Thoracic aorta (tissue), 2 donors: ENCODE data around the gene MTUS2. TPM values are rescaled to one million over a fixed set of nuclear protein-coding genes. Genes with fewer than 3 reads are reported as not detected.

Experiments
- ATAC-seq: fragments of 150-250 bp; one replicate; pipeline ENCODE4 v1.8.0; 2017; ENCODE audit warnings: low read depth; ENCODE audit not compliant: insufficient number of reproducible peaks, low FRiP score
- DNase-seq: peaks from one replicate; pipeline ENCODE4 v3.0.0-alpha.2; 2020; ENCODE audit warnings: low spot score
- H3K27ac ChIP-seq, 2 donors: fragments of 200-600 bp; sonication (generic); 1 replicate in 1 of 2; 2 replicates in 1 of 2; pipeline ENCODE4 v1.5.1; 2016; ENCODE audit warnings: mild to moderate bottlenecking in 2 of 2, moderate library complexity in 2 of 2
- H3K27me3 ChIP-seq: fragments of 200-600 bp; sonication (generic); replicated peaks from 2 replicates; pipeline ENCODE4 v1.6.0; 2016; ENCODE audit warnings: mild to moderate bottlenecking; ENCODE audit not compliant: insufficient read depth
- H3K36me3 ChIP-seq: fragments of 200-600 bp; sonication (generic); one replicate; pipeline ENCODE4 v1.5.1; 2016
- H3K4me1 ChIP-seq, 2 donors: fragments of 200-600 bp; sonication (generic); 1 replicate in 1 of 2; 2 replicates in 1 of 2; pipeline versions ENCODE4 v1.5.1 to v1.6.0; 2016; ENCODE audit warnings: low read depth in 2 of 2, mild to moderate bottlenecking in 1 of 2; ENCODE audit not compliant: control insufficient read depth in 1 of 2
- H3K4me3 ChIP-seq: fragments of 200-600 bp; sonication (generic); 2 replicates; pipeline ENCODE4 v1.5.1; 2016; ENCODE audit warnings: mild to moderate bottlenecking
- H3K9me3 ChIP-seq: fragments of 200-600 bp; sonication (generic); 2 replicates; pipeline ENCODE4 v1.5.1; 2016
- total RNA-seq, 2 donors: library from RNA; depleted of rRNA; stranded (reverse); fragments of >200 nt; gene quantifications; one replicate each; pipeline versions ENCODE4 v1.1.0 to v1.2.3, GENCODE V29; 2016
- TF ChIP-seq, protein P1 (sequence below): fragments of 200-600 bp; sonication (generic); IDR thresholded peaks from one replicate; pipeline ENCODE4 v1.5.1; 2019; ENCODE audit warnings: antibody characterized with exemption

The MTUS2 gene
- total RNA-seq, 2 donors from 2014 or later, result 14.9 to 26.4 TPM

DNA sequence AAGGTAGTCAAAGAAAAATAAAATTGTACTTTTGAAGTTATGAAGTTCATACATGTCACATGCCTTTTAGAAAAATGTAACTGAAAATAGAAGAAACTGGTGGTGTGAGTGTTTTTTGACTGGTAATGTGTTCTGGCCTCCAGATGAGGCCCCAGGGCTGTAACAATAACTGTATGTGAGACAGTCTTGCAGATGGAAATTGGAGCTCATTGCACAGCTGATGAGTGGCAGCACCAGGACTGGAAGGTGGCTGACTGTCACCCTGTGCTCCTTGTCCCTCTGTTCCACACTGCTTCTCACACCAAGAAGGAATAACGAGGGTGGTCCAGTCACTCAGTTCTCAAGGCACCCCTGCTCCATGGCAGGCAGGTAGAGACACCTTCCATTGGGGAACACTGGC is 559.7 kb downstream of the MTUS2 start:
- Histone ChIP-seq H3K9me3 (no peaks in the 10 kb centered on the region), H3K27me3 (no peaks in the 10 kb centered on the region), H3K4me3 (no peak overlapping the region), H3K36me3 (no peaks in the 10 kb centered on the region), H3K27ac (no peak overlapping the region), H3K4me1 (peaks cover 0 to 5% of the 10 kb centered on the region in 2 donors)
- ATAC-seq (no peak), DNase-seq (no peak)
- TF ChIP-seq, protein P1, sequence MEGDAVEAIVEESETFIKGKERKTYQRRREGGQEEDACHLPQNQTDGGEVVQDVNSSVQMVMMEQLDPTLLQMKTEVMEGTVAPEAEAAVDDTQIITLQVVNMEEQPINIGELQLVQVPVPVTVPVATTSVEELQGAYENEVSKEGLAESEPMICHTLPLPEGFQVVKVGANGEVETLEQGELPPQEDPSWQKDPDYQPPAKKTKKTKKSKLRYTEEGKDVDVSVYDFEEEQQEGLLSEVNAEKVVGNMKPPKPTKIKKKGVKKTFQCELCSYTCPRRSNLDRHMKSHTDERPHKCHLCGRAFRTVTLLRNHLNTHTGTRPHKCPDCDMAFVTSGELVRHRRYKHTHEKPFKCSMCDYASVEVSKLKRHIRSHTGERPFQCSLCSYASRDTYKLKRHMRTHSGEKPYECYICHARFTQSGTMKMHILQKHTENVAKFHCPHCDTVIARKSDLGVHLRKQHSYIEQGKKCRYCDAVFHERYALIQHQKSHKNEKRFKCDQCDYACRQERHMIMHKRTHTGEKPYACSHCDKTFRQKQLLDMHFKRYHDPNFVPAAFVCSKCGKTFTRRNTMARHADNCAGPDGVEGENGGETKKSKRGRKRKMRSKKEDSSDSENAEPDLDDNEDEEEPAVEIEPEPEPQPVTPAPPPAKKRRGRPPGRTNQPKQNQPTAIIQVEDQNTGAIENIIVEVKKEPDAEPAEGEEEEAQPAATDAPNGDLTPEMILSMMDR, result no peak

DNA sequence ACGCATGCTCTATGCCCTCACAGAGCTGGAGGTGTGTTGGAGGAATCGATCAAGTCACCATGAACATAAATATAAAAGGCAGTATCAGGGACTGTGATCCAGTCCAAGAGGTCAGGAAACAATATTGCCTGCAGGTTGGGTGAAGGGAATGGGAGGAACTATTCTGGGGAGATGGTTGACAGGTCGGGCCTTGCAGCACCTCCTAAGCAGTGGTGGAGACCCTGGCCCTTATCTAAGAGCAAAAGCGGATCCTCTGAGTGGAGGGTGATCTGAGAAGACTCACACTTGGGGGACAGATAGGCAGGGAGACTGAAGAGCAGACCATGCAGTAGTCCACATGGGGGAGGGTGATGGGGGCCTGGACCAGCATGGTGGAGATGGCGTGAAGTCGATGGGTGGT is 561.9 kb downstream of the MTUS2 start:
- no peak for ATAC-seq

GRCh38 chr13:29383476-29383875 is 563.3 kb downstream of the MTUS2 start:
- no peak for DNase-seq

More for the DNA sequence above, 561.9 kb downstream of the MTUS2 start:
- TF ChIP-seq, protein P1, result no peak
- Histone ChIP-seq H3K36me3 (no peaks in the 10 kb centered on the region), H3K27ac (no peak overlapping the region), H3K4me3 (no peak overlapping the region), H3K4me1 (peaks cover 0 to 5% of the 10 kb centered on the region in 2 donors), H3K9me3 (no peaks in the 10 kb centered on the region), H3K27me3 (no peaks in the 10 kb centered on the region)
- DNase-seq, result no peak

DNA sequence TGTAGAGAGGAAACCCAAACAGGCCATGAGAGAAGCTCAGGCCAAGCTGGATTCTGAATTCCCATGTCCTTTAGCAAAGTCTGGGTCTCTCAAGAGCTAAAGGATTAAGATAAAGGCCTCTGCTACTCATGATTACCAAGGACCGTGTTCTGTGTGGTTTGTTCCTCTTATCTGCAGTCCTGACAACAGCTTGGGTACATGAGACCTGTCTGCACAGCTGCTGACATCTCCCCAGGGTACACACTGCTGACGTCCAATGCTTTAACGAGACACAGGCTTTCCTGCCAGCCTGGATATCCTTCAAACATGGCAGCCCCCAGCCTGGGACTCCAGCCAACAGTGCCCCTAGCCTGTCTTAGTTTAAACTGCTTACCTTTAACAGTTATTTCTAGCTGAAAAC is 564.3 kb downstream of the MTUS2 start:
- no peaks in the 10 kb centered on the region for H3K36me3 ChIP-seq
- no peak overlapping the region for H3K27ac ChIP-seq
- DNase-seq (no peak), ATAC-seq (no peak)
- H3K4me3 ChIP-seq, result no peak overlapping the region
- H3K4me1 ChIP-seq, result peaks cover 0 to 5% of the 10 kb centered on the region in 2 donors
- no peaks in the 10 kb centered on the region for H3K9me3 ChIP-seq
- no peaks in the 10 kb centered on the region for H3K27me3 ChIP-seq
- TF ChIP-seq, protein P1, result no peak

More at GRCh38 chr13:29383476-29383875, 563.3 kb downstream of the MTUS2 start:
- Histone ChIP-seq H3K4me3 (no peak overlapping the region), H3K36me3 (no peaks in the 10 kb centered on the region), H3K4me1 (peaks cover 0 to 5% of the 10 kb centered on the region in 2 donors), H3K9me3 (no peaks in the 10 kb centered on the region), H3K27me3 (no peaks in the 10 kb centered on the region), H3K27ac (peak overlapping the region; percentile 15 to 29)
- TF ChIP-seq, protein P1, result no peak
- no peak for ATAC-seq

DNA sequence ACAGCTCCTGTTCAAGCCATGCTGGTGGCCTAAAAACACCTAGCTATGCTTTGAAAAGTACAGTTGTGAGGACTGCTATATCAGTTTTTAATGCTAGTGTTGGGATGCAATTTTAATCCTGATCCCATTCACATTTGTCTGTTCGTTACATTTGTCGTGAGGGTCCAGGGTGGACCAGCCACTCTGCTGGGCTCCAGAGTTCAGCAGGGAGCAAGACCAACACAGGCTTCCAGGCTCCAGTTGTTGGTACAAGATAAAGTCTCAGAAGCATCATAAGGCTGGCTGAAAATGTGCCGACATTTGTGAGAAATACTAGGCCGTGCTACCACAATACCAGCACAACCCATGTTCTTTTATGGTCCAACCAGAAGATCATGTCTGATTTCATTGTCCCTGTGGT is 564.7 kb downstream of the MTUS2 start:
- Histone ChIP-seq H3K4me1 (peaks cover 0 to 5% of the 10 kb centered on the region in 2 donors), H3K9me3 (no peaks in the 10 kb centered on the region), H3K27ac (no peak overlapping the region), H3K27me3 (no peaks in the 10 kb centered on the region), H3K4me3 (no peak overlapping the region), H3K36me3 (no peaks in the 10 kb centered on the region)
- ATAC-seq (no peak), DNase-seq (no peak)
- TF ChIP-seq, protein P1, result no peak
